Stimulated activated CD4-positive, alpha-beta T cell treated with anti-CD3 and anti-CD28 coated beads, Interleukin-1b, Interleukin-23, amount 100 ng/mL, for 4 hours (primary cell): ENCODE measurements around the gene SLC16A1.

Experiments used
- DNase-seq, 2 donors: peaks; one replicate each; pipeline ENCODE4 v3.0.0-alpha.2; 2020; ENCODE audit warnings: low read depth in 2 of 2

The SLC16A1 gene

GRCh38 chr1:112882271-112882744, 73.7 kb downstream of the SLC16A1 start:
- DNase-seq: no peak

GRCh38 chr1:112881742-112882127, 74.3 kb downstream of the SLC16A1 start:
- DNase-seq: no peak

- no peak for DNase-seq
Measured at GRCh38 chr1:112879834-112880233, 76.2 kb downstream of the SLC16A1 start.

- DNase-seq: no peak
Measured at GRCh38 chr1:112878321-112878720, 77.7 kb downstream of the SLC16A1 start.

- no peak for DNase-seq
Measured at GRCh38 chr1:112877750-112878149, 78.2 kb downstream of the SLC16A1 start.

- no peak for DNase-seq
Measured at GRCh38 chr1:112876315-112876714, 79.7 kb downstream of the SLC16A1 start.

- no peak for DNase-seq
Measured at GRCh38 chr1:112872551-112872962, 83.4 kb downstream of the SLC16A1 start.

GRCh38 chr1:112870887-112871646, 84.9 kb downstream of the SLC16A1 start:
- DNase-seq: no peak

GRCh38 chr1:112869895-112870294, 86.1 kb downstream of the SLC16A1 start:
- no peak for DNase-seq

- DNase-seq: no peak
Measured at GRCh38 chr1:112868191-112868590, 87.8 kb downstream of the SLC16A1 start.

- DNase-seq: no peak
Measured at GRCh38 chr1:112866981-112867380, 89.0 kb downstream of the SLC16A1 start.

GRCh38 chr1:112866151-112866550, 89.8 kb downstream of the SLC16A1 start:
- no peak for DNase-seq

- no peak for DNase-seq
Measured at GRCh38 chr1:112862753-112863426, 93.1 kb downstream of the SLC16A1 start.
